Left ventricle myocardium inferior (tissue), 1 donor: ENCODE measurements around the gene ARMS2. TPM values are rescaled to one million over a fixed set of nuclear protein-coding genes. Genes with fewer than 3 reads are reported as not detected.

ENCODE experiments used
- DNase-seq: peaks from one replicate; pipeline ENCODE4 v3.0.0-alpha.2; 2020
- H3K27ac ChIP-seq: fragments of 200-600 bp; replicated peaks from 2 replicates; pipeline ENCODE4 v1.8.0; 2021
- H3K27me3 ChIP-seq: fragments of 200-600 bp; 2 replicates; pipeline ENCODE4 v1.8.0; 2021; ENCODE audit warnings: low read depth
- H3K36me3 ChIP-seq: fragments of 200-600 bp; 2 replicates; pipeline ENCODE4 v1.8.0; 2021
- H3K4me1 ChIP-seq: fragments of 200-600 bp; 2 replicates; pipeline ENCODE4 v1.8.0; 2021
- H3K4me3 ChIP-seq: fragments of 200-600 bp; 2 replicates; pipeline ENCODE4 v1.8.0; 2021; ENCODE audit warnings: mild to moderate bottlenecking, moderate library complexity
- H3K9me3 ChIP-seq: fragments of 200-600 bp; replicated peaks from 2 replicates; pipeline ENCODE4 v1.8.0; 2021
- intact Hi-C: fragments of 100-400 bp; cut with micrococcal nuclease; formaldehyde crosslinking; loops from one replicate; pipeline ENCODE4 v1.11.0; 2022
- total RNA-seq: library from RNA; stranded (reverse); fragmentation: NEBNext Ultra II Directional; extraction: Animal tissue kit (Norgen Biotek cat#: 25700); gene quantifications from one replicate; pipeline ENCODE4 v1.2.1, GENCODE V29; 2021
- TF ChIP-seq, protein P1 (sequence below): fragments of 200-600 bp; IDR thresholded peaks from 2 replicates; pipeline ENCODE4 v1.8.0; 2021; ENCODE audit warnings: antibody characterized with exemption, mild to moderate bottlenecking, borderline replicate concordance
- donor health status: DM: no; HTN: yes; CAD: no; lungs with severe emphysema.

ARMS2 gene
- total RNA-seq, 1 donor from 2014 or later = 0.27 TPM

DNA sequence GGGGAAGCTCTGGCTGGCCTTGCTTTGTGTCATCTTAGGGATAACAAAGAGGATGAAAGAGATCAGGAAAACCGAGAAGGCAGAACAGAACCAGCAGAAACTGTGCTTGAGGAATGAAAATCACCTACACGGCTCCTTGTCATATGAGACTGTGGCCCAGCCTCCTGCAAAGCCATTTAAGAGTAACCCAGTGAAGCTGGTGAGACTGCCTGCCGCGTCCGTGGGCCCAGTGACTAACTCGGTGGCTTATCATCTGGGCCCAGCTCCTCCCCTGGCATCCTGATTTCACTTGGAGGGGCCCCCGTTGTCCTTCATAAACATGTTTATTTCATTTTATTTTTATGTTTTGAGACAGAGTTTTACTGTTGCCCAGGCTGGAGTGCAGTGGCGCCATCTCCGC, 37.6 kb downstream of the ARMS2 start:
- Histone ChIP-seq H3K27me3 (no peaks in the 10 kb centered on the region), H3K9me3 (no peaks in the 10 kb centered on the region), H3K36me3 (peaks cover 12% of the 10 kb centered on the region), H3K4me1 (peaks cover 66% of the 10 kb centered on the region), H3K4me3 (no peak overlapping the region), H3K27ac (no peak overlapping the region)
- intact Hi-C loops = no loop called here
- TF ChIP-seq, protein P1, sequence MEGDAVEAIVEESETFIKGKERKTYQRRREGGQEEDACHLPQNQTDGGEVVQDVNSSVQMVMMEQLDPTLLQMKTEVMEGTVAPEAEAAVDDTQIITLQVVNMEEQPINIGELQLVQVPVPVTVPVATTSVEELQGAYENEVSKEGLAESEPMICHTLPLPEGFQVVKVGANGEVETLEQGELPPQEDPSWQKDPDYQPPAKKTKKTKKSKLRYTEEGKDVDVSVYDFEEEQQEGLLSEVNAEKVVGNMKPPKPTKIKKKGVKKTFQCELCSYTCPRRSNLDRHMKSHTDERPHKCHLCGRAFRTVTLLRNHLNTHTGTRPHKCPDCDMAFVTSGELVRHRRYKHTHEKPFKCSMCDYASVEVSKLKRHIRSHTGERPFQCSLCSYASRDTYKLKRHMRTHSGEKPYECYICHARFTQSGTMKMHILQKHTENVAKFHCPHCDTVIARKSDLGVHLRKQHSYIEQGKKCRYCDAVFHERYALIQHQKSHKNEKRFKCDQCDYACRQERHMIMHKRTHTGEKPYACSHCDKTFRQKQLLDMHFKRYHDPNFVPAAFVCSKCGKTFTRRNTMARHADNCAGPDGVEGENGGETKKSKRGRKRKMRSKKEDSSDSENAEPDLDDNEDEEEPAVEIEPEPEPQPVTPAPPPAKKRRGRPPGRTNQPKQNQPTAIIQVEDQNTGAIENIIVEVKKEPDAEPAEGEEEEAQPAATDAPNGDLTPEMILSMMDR = no peak
- no peak for DNase-seq

DNA sequence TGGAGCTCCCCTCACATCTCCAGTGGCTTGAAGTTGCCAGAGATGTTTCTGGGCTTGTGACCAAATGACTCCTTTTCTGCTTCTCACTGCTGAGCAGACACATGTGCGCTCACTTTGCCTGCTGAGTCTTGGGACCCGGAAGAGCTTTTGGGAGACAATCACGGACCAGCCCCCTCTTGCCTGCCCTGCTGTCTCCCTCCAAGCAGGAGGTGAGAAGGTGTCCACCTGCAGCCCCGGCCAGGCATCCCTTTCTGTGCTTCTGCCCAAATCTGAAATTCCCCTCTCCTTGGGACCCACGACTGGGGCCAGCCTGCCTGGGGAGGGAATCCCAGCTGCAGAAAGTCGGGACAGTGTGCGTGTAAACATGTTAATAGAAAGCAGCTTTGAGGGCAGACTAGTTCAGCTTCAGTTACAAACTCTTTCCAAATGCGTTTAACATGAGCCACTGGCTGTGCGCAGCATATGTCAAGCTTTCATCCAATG, 38.6 kb downstream of the ARMS2 start:
- H3K27ac ChIP-seq = peak overlapping the region; percentile 57
- intact Hi-C loops = no loop called here
- H3K4me1 ChIP-seq = peaks cover 56% of the 10 kb centered on the region
- H3K4me3 ChIP-seq = no peak overlapping the region
- no peaks in the 10 kb centered on the region for H3K27me3 ChIP-seq
- DNase-seq = no peak
- H3K9me3 ChIP-seq = no peaks in the 10 kb centered on the region
- TF ChIP-seq, protein P1 = no peak
- peaks cover 12% of the 10 kb centered on the region for H3K36me3 ChIP-seq

DNA sequence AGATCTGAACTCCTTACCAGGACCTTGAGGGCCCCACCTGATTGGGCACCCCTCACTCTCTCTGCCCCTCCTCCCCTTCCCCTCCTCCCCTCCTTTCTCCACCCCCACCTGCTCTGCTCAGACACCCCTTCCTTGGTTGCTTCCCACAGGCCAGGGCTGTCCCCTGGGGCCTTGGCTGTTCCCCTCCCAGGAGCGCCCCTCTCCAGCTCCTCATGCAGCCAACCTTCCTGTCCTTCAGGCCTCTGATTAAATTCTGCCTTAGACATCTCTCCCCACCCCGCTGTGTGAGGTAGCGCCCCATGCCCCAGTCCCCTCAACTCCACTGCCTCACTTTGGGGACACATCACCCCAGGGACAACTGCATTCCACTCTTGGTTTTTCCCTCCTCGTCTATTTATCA, 39.3 kb downstream of the ARMS2 start:
- peaks cover 12% of the 10 kb centered on the region for H3K36me3 ChIP-seq
- TF ChIP-seq, protein P1 = no peak
- intact Hi-C loops = no loop called here
- no peaks in the 10 kb centered on the region for H3K9me3 ChIP-seq
- H3K4me1 ChIP-seq = peaks cover 56% of the 10 kb centered on the region
- no peak for DNase-seq
- H3K4me3 ChIP-seq = no peak overlapping the region
- peak overlapping the region; percentile 57 for H3K27ac ChIP-seq
- no peaks in the 10 kb centered on the region for H3K27me3 ChIP-seq

DNA sequence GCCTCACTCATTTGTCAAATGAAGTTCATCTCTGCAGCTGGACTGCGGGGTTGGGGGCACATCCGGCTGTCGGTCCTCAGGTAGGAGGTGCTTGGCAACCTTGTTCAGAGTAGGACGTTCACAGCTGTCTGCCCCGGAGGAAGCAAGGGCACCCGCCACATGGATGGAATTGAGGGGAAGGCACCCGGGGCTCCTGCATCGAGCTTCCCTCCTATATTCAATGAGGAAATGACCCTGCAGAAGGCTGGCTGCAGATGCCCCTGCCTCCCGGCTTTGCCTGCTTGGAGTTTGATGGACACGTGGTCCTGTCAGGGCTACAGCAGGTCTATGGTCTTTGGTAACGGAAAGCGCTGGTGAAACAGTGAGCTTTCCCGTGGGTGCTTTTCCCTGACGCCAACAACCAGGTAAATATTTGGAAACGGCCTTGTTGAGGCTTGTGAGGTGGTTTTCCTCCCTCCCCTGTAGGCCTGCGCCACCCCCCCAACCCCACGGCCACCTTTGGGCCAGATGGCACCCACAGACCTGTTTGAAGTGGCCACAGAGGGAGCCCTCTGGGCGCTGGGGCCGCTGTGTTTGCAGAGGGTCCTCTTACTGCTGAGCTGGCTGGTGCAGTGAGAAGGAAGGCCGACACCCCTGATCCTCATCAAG, 39.8 kb downstream of the ARMS2 start:
- Histone ChIP-seq H3K9me3 (no peaks in the 10 kb centered on the region), H3K4me1 (peaks cover 56% of the 10 kb centered on the region), H3K27ac (peak overlapping the region; percentile 73), H3K27me3 (no peaks in the 10 kb centered on the region), H3K36me3 (peaks cover 12% of the 10 kb centered on the region), H3K4me3 (no peak overlapping the region)
- intact Hi-C loops = no loop called here
- TF ChIP-seq, protein P1 = no peak
- DNase-seq = no peak

- no peak for DNase-seq
- Histone ChIP-seq H3K4me3 (no peak overlapping the region), H3K27me3 (no peaks in the 10 kb centered on the region), H3K9me3 (no peaks in the 10 kb centered on the region), H3K36me3 (peaks cover 7% of the 10 kb centered on the region), H3K4me1 (peaks cover 59% of the 10 kb centered on the region), H3K27ac (peak overlapping the region; percentile 73)
- TF ChIP-seq, protein P1 = no peak
- intact Hi-C loops = no loop called here
Observed at GRCh38 chr10:122494833-122495232, 40.4 kb downstream of the ARMS2 start.
